ENCODE results near the gene UBL4A. TPM values are rescaled to one million over a fixed set of nuclear protein-coding genes. Genes with fewer than 3 reads are reported as not detected.

The UBL4A gene
- polyA plus RNA-seq, 1 experiment, result 33.3 TPM

DNA sequence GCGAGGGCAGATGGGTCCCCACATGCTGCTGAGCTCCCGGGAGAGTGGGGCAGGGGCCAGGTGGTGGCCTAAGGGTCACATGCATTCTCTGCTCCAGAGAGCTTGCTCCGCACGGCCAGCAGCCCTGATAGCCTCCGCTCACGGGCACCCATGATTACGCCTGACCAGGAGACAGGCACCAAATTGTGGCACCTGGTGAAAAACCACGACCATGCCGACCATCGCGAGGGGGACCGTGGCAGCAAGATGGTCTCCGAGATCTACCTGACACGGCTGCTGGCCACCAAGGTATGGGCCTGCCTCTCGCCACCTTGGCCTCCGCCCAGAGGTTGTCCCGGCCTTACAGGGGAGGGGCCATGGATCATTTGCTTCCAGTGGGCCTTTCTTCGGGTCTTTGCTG lies 16.5 kb downstream of the UBL4A start:
- ChIA-PET CTCF (no interaction called here), POLR2A (no interaction called here)
- peaks cover 37% of the 10 kb centered on the region for H3K36me3 ChIP-seq (ENCODE audit: control insufficient read depth, insufficient read depth, low read length)
- no peaks in the 10 kb centered on the region for H3K27me3 ChIP-seq (ENCODE audit: control insufficient read depth, insufficient read depth, low read length)
- TF ChIP-seq, protein P1, sequence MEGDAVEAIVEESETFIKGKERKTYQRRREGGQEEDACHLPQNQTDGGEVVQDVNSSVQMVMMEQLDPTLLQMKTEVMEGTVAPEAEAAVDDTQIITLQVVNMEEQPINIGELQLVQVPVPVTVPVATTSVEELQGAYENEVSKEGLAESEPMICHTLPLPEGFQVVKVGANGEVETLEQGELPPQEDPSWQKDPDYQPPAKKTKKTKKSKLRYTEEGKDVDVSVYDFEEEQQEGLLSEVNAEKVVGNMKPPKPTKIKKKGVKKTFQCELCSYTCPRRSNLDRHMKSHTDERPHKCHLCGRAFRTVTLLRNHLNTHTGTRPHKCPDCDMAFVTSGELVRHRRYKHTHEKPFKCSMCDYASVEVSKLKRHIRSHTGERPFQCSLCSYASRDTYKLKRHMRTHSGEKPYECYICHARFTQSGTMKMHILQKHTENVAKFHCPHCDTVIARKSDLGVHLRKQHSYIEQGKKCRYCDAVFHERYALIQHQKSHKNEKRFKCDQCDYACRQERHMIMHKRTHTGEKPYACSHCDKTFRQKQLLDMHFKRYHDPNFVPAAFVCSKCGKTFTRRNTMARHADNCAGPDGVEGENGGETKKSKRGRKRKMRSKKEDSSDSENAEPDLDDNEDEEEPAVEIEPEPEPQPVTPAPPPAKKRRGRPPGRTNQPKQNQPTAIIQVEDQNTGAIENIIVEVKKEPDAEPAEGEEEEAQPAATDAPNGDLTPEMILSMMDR (IDR thresholded peaks at IDR 0.05; ENCODE audit: insufficient read depth, low read depth, low read length), result no peak
- no peak overlapping the region for H3K4me3 ChIP-seq (ENCODE audit: low read depth, low read length)
- no peak for DNase-seq (ENCODE audit: low read depth)

DNA sequence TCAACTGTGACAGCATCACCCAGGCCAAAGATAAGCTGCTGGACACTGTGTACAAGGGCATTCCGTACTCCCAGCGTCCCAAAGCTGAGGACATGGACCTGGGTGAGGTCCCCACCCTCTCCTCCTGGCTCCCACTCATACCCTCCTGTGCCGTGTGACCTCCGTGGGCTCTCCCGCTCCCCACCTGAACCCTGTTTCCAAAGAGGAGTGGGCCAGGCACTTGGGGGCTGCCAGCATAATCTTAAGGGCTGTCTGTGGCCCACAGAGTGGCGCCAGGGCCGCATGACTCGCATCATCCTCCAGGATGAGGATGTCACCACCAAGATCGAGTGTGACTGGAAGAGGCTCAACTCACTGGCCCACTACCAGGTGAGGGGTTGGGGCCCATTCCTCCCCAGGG lies 17.3 kb downstream of the UBL4A start:
- Histone ChIP-seq H3K36me3 (ENCODE audit: control insufficient read depth, insufficient read depth, low read length) (peaks cover 40% of the 10 kb centered on the region), H3K4me3 (ENCODE audit: low read depth, low read length) (no peak overlapping the region), H3K27me3 (ENCODE audit: control insufficient read depth, insufficient read depth, low read length) (no peaks in the 10 kb centered on the region)
- DNase-seq (ENCODE audit: low read depth), result no peak
- ChIA-PET POLR2A (no interaction called here), CTCF (no interaction called here)
- TF ChIP-seq, protein P1 (IDR thresholded peaks at IDR 0.05; ENCODE audit: insufficient read depth, low read depth, low read length), result no peak

DNA sequence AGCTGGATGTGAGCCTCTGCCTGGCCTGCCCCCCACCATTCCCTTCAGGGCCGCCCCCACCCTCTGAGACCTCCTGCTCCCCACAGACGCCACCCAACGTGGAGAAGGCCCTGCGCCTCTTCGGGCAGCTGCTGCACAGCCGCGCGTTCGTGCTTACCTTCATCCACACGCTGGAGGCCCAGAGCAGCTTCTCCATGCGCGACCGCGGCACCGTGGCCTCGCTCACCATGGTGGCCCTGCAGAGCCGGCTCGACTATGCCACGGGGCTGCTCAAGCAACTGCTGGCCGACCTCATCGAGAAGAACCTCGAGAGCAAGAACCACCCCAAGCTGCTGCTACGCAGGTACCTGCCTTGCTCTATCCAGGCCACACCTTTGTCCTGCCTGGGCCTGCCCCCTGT lies 18.2 kb downstream of the UBL4A start:
- DNase-seq (ENCODE audit: low read depth), result no peak
- H3K36me3 ChIP-seq (ENCODE audit: control insufficient read depth, insufficient read depth, low read length), result peaks cover 42% of the 10 kb centered on the region
- H3K4me3 ChIP-seq (ENCODE audit: low read depth, low read length), result no peak overlapping the region
- TF ChIP-seq, protein P1 (IDR thresholded peaks at IDR 0.05; ENCODE audit: insufficient read depth, low read depth, low read length), result no peak
- no peaks in the 10 kb centered on the region for H3K27me3 ChIP-seq (ENCODE audit: control insufficient read depth, insufficient read depth, low read length)
- ChIA-PET CTCF (no interaction called here), POLR2A (no interaction called here)

DNA sequence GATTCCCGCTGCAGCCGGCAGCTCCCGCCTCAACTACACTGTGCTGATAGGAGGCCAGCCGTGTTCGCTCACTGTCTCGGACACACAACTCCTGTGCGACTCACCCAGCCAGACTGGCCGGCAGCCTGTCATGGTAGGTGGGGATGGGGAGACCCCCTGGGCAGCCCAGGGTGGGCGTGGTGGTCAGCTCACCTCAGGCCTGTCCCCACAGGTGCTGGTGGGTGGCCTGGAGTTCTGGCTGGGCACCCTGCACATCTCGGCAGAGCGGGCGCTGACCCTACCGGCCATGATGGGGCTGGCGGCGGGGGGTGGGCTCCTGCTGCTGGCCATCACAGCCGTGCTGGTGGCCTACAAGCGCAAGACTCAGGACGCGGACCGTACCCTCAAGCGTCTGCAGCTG lies 18.9 kb downstream of the UBL4A start:
- POLR2A ChIA-PET, result no interaction called here
- no peaks in the 10 kb centered on the region for H3K27me3 ChIP-seq (ENCODE audit: control insufficient read depth, insufficient read depth, low read length)
- peaks cover 46% of the 10 kb centered on the region for H3K36me3 ChIP-seq (ENCODE audit: control insufficient read depth, insufficient read depth, low read length)
- no peak for DNase-seq (ENCODE audit: low read depth)
- CTCF ChIA-PET, result no interaction called here
- TF ChIP-seq, protein P1 (IDR thresholded peaks at IDR 0.05; ENCODE audit: insufficient read depth, low read depth, low read length), result no peak
- H3K4me3 ChIP-seq (ENCODE audit: low read depth, low read length), result no peak overlapping the region

DNA sequence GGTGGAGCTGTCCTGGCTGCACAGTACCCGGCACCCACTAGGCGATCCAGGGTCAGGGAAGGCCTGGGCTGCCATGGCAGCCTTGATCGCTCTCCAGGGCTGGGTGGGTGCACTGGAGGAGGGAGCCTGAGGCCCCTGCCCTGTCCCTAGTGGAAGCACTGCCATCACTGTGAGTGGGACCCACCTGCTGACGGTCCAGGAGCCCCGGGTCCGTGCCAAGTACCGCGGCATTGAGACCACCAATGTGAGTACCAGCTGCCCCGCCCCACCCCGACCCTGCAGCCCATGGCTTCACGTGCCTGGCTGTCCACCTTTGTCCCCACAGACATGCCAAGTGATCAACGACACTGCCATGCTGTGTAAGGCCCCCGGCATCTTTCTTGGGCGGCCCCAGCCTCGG lies 19.5 kb downstream of the UBL4A start:
- Histone ChIP-seq H3K36me3 (ENCODE audit: control insufficient read depth, insufficient read depth, low read length) (peaks cover 47% of the 10 kb centered on the region), H3K4me3 (ENCODE audit: low read depth, low read length) (no peak overlapping the region), H3K27me3 (ENCODE audit: control insufficient read depth, insufficient read depth, low read length) (no peaks in the 10 kb centered on the region)
- DNase-seq (ENCODE audit: low read depth), result no peak
- POLR2A ChIA-PET, result no interaction called here
- CTCF ChIA-PET, result interaction anchor here (1.2 kb wide), 1 partner anchor 60 kb away, joined by 3 read pairs; no protein-coding TSS in a partner anchor
- TF ChIP-seq, protein P1 (IDR thresholded peaks at IDR 0.05; ENCODE audit: insufficient read depth, low read depth, low read length), result no peak

Data from BJ (cell line).